Transverse colon (tissue), 4 donors: ENCODE data around the gene CCDC61. TPM values are rescaled to one million over a fixed set of nuclear protein-coding genes. Genes with fewer than 3 reads are reported as not detected.

Experiments
- DNase-seq: peaks from one replicate; pipeline ENCODE4 v3.0.0-alpha.2; 2019
- H3K27ac ChIP-seq, 4 donors: fragments of 200-600 bp; sonication (generic); 2 replicates each; pipeline ENCODE4 v1.5.1; 2016 to 2018; ENCODE audit warnings: inconsistent platforms in 4 of 4
- H3K27me3 ChIP-seq: fragments of 200-600 bp; sonication (generic); 2 replicates; pipeline ENCODE4 v1.5.1; 2017; ENCODE audit warnings: inconsistent platforms
- H3K36me3 ChIP-seq, 4 donors: fragments of 200-600 bp; sonication (generic); 2 replicates each; pipeline ENCODE4 v1.5.1; 2017 to 2019; ENCODE audit warnings: inconsistent platforms in 4 of 4
- H3K4me1 ChIP-seq, 4 donors: fragments of 200-600 bp; sonication (generic); 2 replicates each; pipeline ENCODE4 v1.5.1; 2017 to 2020; ENCODE audit warnings: inconsistent platforms in 4 of 4
- H3K4me3 ChIP-seq, 4 donors: fragments of 200-600 bp; sonication (generic); 1 replicate in 1 of 4; 2 replicates in 3 of 4; pipeline versions ENCODE4 v1.5.1 to v1.6.1; 2017 to 2019; ENCODE audit warnings: inconsistent platforms in 4 of 4
- H3K9me3 ChIP-seq, 2 donors: fragments of 200-600 bp; sonication (generic); 2 replicates each; pipeline ENCODE4 v1.5.1; 2017 to 2019; ENCODE audit warnings: inconsistent platforms in 2 of 2
- CTCF ChIP-seq, 5 experiments: fragments of 200-600 bp in 3 of 5; fragments of 450-650 bp in 2 of 5; sonication (generic) in 3 of 5; IDR thresholded peaks; 1 replicate in 2 of 5; 2 replicates in 3 of 5; pipeline ENCODE4 v1.5.1; 2016 to 2017; ENCODE audit warnings: antibody characterized with exemption in 5 of 5, inconsistent platforms in 3 of 5, mild to moderate bottlenecking in 2 of 5, moderate library complexity in 1 of 5
- EP300 ChIP-seq: sonication (generic); formaldehyde crosslinking; IDR thresholded peaks from one replicate; pipeline ENCODE4 v1.6.1; 2017; ENCODE audit warnings: antibody characterized with exemption, low read depth
- POLR2A ChIP-seq: fragments of 450-650 bp; IDR thresholded peaks from one replicate; pipeline ENCODE4 v1.6.1; 2016; ENCODE audit warnings: antibody characterized with exemption, mild to moderate bottlenecking, moderate library complexity
- POLR2AphosphoS5 ChIP-seq, 3 donors: sonication (generic); formaldehyde crosslinking; IDR thresholded peaks; one replicate each; pipeline ENCODE4 v1.6.1; 2016; ENCODE audit warnings: antibody characterized with exemption in 3 of 3
- WGBS, 2 donors: methylation state at CpG; one replicate each; pipeline ENCODE4 v1.1.5; 2018; ENCODE audit warnings: low coverage in 1 of 2; 5-methylcytosine and 5-hydroxymethylcytosine counted together
- in situ Hi-C, 4 donors: fragments of 200-750 bp; cut with MboI; loops; one replicate each; pipeline versions ENCODE4 v1.15.0 to v1.15.1; 2017; ENCODE audit warnings: low sequenced_read_pairs in 3 of 4, low pct_ligation_motif_present in 1 of 4, low pct_unique_long_range_greater_than_20kb in 1 of 4
- intact Hi-C: fragments of 100-400 bp; cut with DNase I; formaldehyde crosslinking; loops from one replicate; pipeline ENCODE4 v1.15.1; 2023; ENCODE audit warnings: low total_unique reads
- total RNA-seq, 4 donors: library from RNA; depleted of rRNA; stranded (reverse); fragments of >200 nt; gene quantifications; one replicate each; pipeline ENCODE4 v1.1.0, GENCODE V29; 2016

CCDC61 gene
- total RNA-seq, 4 donors from 2014 or later, result 7.8 to 18.7 (median 10.6) TPM

GRCh38 chr19:46022061-46022430 lies 26.8 kb downstream of the CCDC61 start:
- in situ Hi-C loops (loop anchor here in 2 of 4 donors (10.0 kb wide), 2 partner anchors 173 to 243 kb away; no protein-coding TSS in a partner anchor), intact Hi-C loops (no loop called here)
- DNase-seq, result no peak
- H3K36me3 ChIP-seq, result no peaks in the 10 kb centered on the region
- 41% methylated on average over 12 of the region's 12 CpGs; no CpG with 5 or more reads in 1 of the 2 donors for WGBS, 2 donors
- TF ChIP-seq EP300 (no peak), POLR2AphosphoS5 (IDR thresholded peaks at IDR 0.05) (no peak), CTCF (IDR thresholded peaks at IDR 0.05) (no peak), POLR2A (no peak)
- H3K9me3 ChIP-seq, result no peaks in the 10 kb centered on the region
- no peak overlapping the region for H3K4me3 ChIP-seq
- H3K27ac ChIP-seq, result no peak overlapping the region
- H3K4me1 ChIP-seq, result peaks cover 0 to 5% (median 0%) of the 10 kb centered on the region in 4 donors
- peaks cover 54% of the 10 kb centered on the region for H3K27me3 ChIP-seq

GRCh38 chr19:46022431-46023310 lies 27.4 kb downstream of the CCDC61 start, which contains the start of gene PGLYRP1:
TSS of gene PGLYRP1 (minus strand) at chr19:46023053. CDS start at chr19:46023021, 32 bp downstream.
- no peak for DNase-seq
- no peak for TF ChIP-seq POLR2A
- TF ChIP-seq CTCF (IDR thresholded peaks at IDR 0.05), result no peak
- TF ChIP-seq EP300, result no peak
- no peak within 1 kb of the TSS for H3K4me3 ChIP-seq
- H3K9me3 ChIP-seq, result no peaks in the 10 kb centered on the region
- H3K36me3 ChIP-seq, result no peaks in the 10 kb centered on the region
- H3K4me1 ChIP-seq, result peaks cover 0 to 4% (median 0%) of the 10 kb centered on the region in 4 donors
- in situ Hi-C loops (loop anchor here in 2 of 4 donors (10.0 kb wide), 2 partner anchors 172 to 242 kb away; no protein-coding TSS in a partner anchor), intact Hi-C loops (no loop called here)
- WGBS, 2 donors, result 4 to 33% methylated on average over 4 to 47 of the region's 47 CpGs
- peaks cover 57% of the 10 kb centered on the region for H3K27me3 ChIP-seq
- no peak within 1 kb of the TSS for H3K27ac ChIP-seq

DNA sequence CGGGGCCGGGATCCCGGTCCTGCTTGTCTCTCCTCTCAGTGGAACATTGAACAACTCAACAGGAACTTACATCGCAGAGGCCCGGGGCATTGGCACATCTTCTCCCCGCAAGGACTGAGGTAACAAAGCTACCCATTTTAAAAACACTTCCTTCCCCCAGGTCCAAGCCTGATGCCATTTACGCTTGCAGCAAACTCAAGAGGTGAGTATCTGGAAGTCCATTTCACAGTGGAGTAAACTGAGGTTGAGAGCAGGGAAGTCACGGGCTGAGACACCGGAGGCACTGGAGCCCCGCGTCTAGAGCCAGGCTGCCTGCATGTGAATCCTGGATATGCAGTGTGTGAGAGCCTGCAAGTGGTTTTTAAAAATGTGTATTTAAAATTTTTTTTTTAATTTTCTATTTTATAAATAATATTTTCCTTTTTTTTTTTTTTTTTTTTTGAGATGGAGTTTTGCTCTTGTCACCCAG lies 28.1 kb downstream of the CCDC61 start:
- H3K4me3 ChIP-seq, result no peak overlapping the region
- 54 to 92% methylated on average over 4 to 11 of the region's 11 CpGs for WGBS, 2 donors
- no peak overlapping the region for H3K27ac ChIP-seq
- TF ChIP-seq POLR2A, result no peak
- TF ChIP-seq EP300, result no peak
- no peak for TF ChIP-seq POLR2AphosphoS5 (IDR thresholded peaks at IDR 0.05)
- no peak for TF ChIP-seq CTCF (IDR thresholded peaks at IDR 0.05)
- intact Hi-C loops, result no loop called here
- peaks cover 57% of the 10 kb centered on the region for H3K27me3 ChIP-seq
- H3K4me1 ChIP-seq, result peaks cover 0 to 4% (median 0%) of the 10 kb centered on the region in 4 donors
- no peak for DNase-seq
- no peaks in the 10 kb centered on the region for H3K36me3 ChIP-seq
- H3K9me3 ChIP-seq, result no peaks in the 10 kb centered on the region
- in situ Hi-C loops, result loop anchor here in 2 of 4 donors (10.0 kb wide), 2 partner anchors 171 to 241 kb away; no protein-coding TSS in a partner anchor

DNA sequence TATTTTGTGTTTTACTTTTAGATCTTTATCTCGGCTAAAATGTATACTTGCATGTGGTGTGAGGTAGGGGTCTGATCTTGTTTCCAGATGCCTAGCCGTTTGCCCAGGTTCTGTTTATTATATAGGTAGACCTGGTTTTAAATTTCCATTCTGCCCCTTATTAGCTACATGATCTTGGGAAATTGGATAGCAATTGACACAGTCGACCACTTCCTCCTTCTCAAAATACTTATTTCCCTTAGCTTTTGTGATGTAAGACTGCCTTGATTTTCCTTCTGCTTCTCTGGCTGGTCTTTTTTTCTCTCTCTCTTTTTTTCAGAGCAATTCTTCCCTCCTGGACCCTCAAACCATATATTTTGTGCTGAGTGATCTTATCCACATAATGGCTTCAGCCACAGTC lies 30.6 kb downstream of the CCDC61 start:
- H3K36me3 ChIP-seq, result no peaks in the 10 kb centered on the region
- peaks cover 62% of the 10 kb centered on the region for H3K27me3 ChIP-seq
- 61 to 62% methylated on average over 3 of the region's 3 CpGs for WGBS, 2 donors
- in situ Hi-C loops, result loop anchor here in 3 of 4 donors (5.0 to 10.0 kb wide), 4 partner anchors 169 to 241 kb away; no protein-coding TSS in a partner anchor
- no peak overlapping the region for H3K27ac ChIP-seq
- H3K4me1 ChIP-seq, result peaks cover 0 to 4% (median 0%) of the 10 kb centered on the region in 4 donors
- no peak for TF ChIP-seq CTCF (IDR thresholded peaks at IDR 0.05)
- no peaks in the 10 kb centered on the region for H3K9me3 ChIP-seq
- H3K4me3 ChIP-seq, result no peak overlapping the region
- intact Hi-C loops, result no loop called here
- no peak for DNase-seq
